Adipose tissue (tissue), 3 donors: Measurements from ENCODE around the gene OR52I2. TPM values are rescaled to one million over a fixed set of nuclear protein-coding genes. Genes with fewer than 3 reads are reported as not detected.

ENCODE experiments used
- polyA plus RNA-seq, 3 donors: library from polyadenylated mRNA; stranded (reverse); fragments of 200-250 nt; gene quantifications; one replicate each; pipeline ENCODE4 v1.2.3, GENCODE V29; 2013
- donor health status: healthy with polysubstance abuse.
- donor health status: Bipolar disorder and iron deficiency.
- donor health status: healthy.

Gene OR52I2
- polyA plus RNA-seq, 3 donors: not detected

Other genes starting within 250 kb of the OR52I2 start
- gene OR52B4, start 213.4 kb upstream of the OR52I2 start, polyA plus RNA-seq: not detected
- 10 to 100 TPM in 2 of 3 donors, 1 to 10 TPM in 1; 8.7 to 19.7 (median 12.7) TPM for gene TRIM21, start 188.0 kb upstream of the OR52I2 start, polyA plus RNA-seq
- not detected for gene OR52K2, start 132.4 kb upstream of the OR52I2 start, polyA plus RNA-seq
- gene OR52K1, start 99.1 kb upstream of the OR52I2 start, polyA plus RNA-seq: not detected
- gene OR52M1, start 36.6 kb upstream of the OR52I2 start, polyA plus RNA-seq: not detected
- not detected for gene OR52I1, start 12.3 kb downstream of the OR52I2 start, polyA plus RNA-seq
- gene TRIM68, start 26.5 kb downstream of the OR52I2 start, polyA plus RNA-seq: 10 to 100 TPM in 1 of 3 donors, 1 to 10 TPM in 2; 4.2 to 12.4 (median 5.1) TPM
- gene OR51D1, start 55.7 kb downstream of the OR52I2 start, polyA plus RNA-seq: not detected
- gene OR51E1, start 62.2 kb downstream of the OR52I2 start, polyA plus RNA-seq: 1 to 10 TPM in 2 of 3 donors, under 1 TPM in 1; 0.16 to 2.7 (median 1.2) TPM
- under 1 TPM; 0.02 to 0.56 (median 0.10) TPM for gene OR51E2, start 116.1 kb downstream of the OR52I2 start, polyA plus RNA-seq
- gene MMP26, start 123.0 kb downstream of the OR52I2 start, polyA plus RNA-seq: not detected
- gene OR51F1, start 188.2 kb downstream of the OR52I2 start, polyA plus RNA-seq: not detected
- gene OR52R1, start 222.6 kb downstream of the OR52I2 start, polyA plus RNA-seq: 1 to 10 TPM in 1 of 3 donors, not detected in 2; 1.2 TPM
- not detected for gene OR51F2, start 239.6 kb downstream of the OR52I2 start, polyA plus RNA-seq